PFSK-1 (cell line): Measurements from ENCODE around the gene GOLPH3.

Experiments
- POLR2AphosphoS5 ChIP-seq: IDR thresholded peaks from 2 replicates; pipeline ENCODE4 v1.6.1; 2012; ENCODE audit warnings: low read depth, mild to moderate bottlenecking, control low read depth, low read length, moderate library complexity
- REST ChIP-seq, 2 experiments: IDR thresholded peaks; 2 replicates each; pipeline versions ENCODE4 v1.6.1 to v1.8.0; 2011 to 2012; ENCODE audit warnings: low read depth in 2 of 2, low read length in 2 of 2, control low read depth in 1 of 2, inconsistent platforms in 1 of 2, mild to moderate bottlenecking in 1 of 2, moderate library complexity in 1 of 2; ENCODE audit not compliant: insufficient read depth in 1 of 2
- SIN3A ChIP-seq: IDR thresholded peaks from 2 replicates; pipeline ENCODE4 v1.6.1; 2012; ENCODE audit warnings: mild to moderate bottlenecking, low read length, moderate library complexity, borderline replicate concordance; ENCODE audit not compliant: insufficient read depth
- TAF1 ChIP-seq: IDR thresholded peaks from 2 replicates; pipeline ENCODE4 v1.6.1; 2012; ENCODE audit warnings: low read length, control low read depth, borderline replicate concordance; ENCODE audit not compliant: insufficient read depth

- no peak for TF ChIP-seq POLR2AphosphoS5
- no peak for TF ChIP-seq TAF1
- no peak for TF ChIP-seq REST (IDR thresholded peaks at IDR 0.05; ENCODE audit: insufficient read depth in 1 of 2, low read depth in 2 of 2, low read length in 2 of 2)
- TF ChIP-seq SIN3A = no peak
These were observed 57.4 kb downstream of the GOLPH3 start for GRCh38 chr5:32116574-32117313.
